K562 (cell line): ENCODE measurements around the gene LMNTD2. TPM values are rescaled to one million over a fixed set of nuclear protein-coding genes. Genes with fewer than 3 reads are reported as not detected.

Experiments
- ATAC-seq: fragments of 200-7000 bp; cut with Tn5 transposase; 3 replicates; pipeline ENCODE4 v1.9.1; 2020; ENCODE audit warnings: moderate library complexity
- BruUV-seq: library from RNA; stranded (reverse); fragments of 400-500 nt; replicated peaks from 2 replicates; lab custom pipeline; 2021; lab: Mats Ljungman, UMichigan
- CTCF ChIA-PET: fragments of 300-600 bp; formaldehyde crosslinking; extraction: SDS; loops from one replicate; lab custom pipeline; 2021; ENCODE audit warnings: low intra/inter-chr PET ratio; lab: Yijun Ruan, JAX
- POLR2A ChIA-PET: fragments of 300-600, 350-650 bp; sonication (Branson Sonifier 250); formaldehyde crosslinking; extraction: SDS; loops from one replicate; lab custom pipeline; 2021; ENCODE audit warnings: antibody characterized with exemption, inconsistent platforms; lab: Yijun Ruan, JAX
- DNase-seq, 4 experiments: peaks; one replicate each; pipeline versions ENCODE4 v3.0.0 to v3.0.0-alpha.2; 2011 to 2018; ENCODE audit warnings: low spot score in 3 of 4, mixed read lengths in 3 of 4; ENCODE audit errors: extremely low read depth in 1 of 4
- FAIRE-seq: peaks from 2 replicates; lab custom pipeline; 2011; peaks lifted over from hg19 to GRCh38; lab: Jason Lieb, UNC
- H2AFZ ChIP-seq: 2 replicates; pipeline ENCODE4 v1.6.0; 2011; ENCODE audit warnings: low read depth, low read length, control low read depth, inconsistent platforms
- H3K27ac ChIP-seq: fragments of 200-600 bp; 3 replicates; pipeline ENCODE4 v1.8.0; 2011; ENCODE audit warnings: low read depth, mild to moderate bottlenecking, control low read depth, inconsistent platforms, low read length, moderate library complexity, mixed read lengths; ENCODE audit errors: extremely low read depth
- H3K27me3 ChIP-seq, 2 experiments: fragments of 300-600 bp in 1 of 2; 2 replicates in 1 of 2; 3 replicates in 1 of 2; pipeline versions ENCODE4 v1.6.0 to v1.8.0; 2011; ENCODE audit warnings: inconsistent platforms in 2 of 2, low read length in 2 of 2, mild to moderate bottlenecking in 1 of 2, mixed read lengths in 1 of 2, moderate library complexity in 1 of 2; ENCODE audit not compliant: control insufficient read depth in 2 of 2, insufficient read depth in 2 of 2
- H3K36me3 ChIP-seq: fragments of 300-600 bp; 3 replicates; pipeline ENCODE4 v1.8.0; 2011; ENCODE audit warnings: mild to moderate bottlenecking, low read length, inconsistent platforms; ENCODE audit not compliant: control insufficient read depth, insufficient read depth
- H3K4me1 ChIP-seq, 2 experiments: fragments of 200-600 bp in 1 of 2; replicated peaks in 1 of 2; 2 replicates in 1 of 2; 3 replicates in 1 of 2; pipeline versions ENCODE4 v1.5.1 to v1.8.0; 2011; ENCODE audit warnings: inconsistent platforms in 2 of 2, low read length in 2 of 2, mild to moderate bottlenecking in 1 of 2, mixed read lengths in 1 of 2, moderate library complexity in 1 of 2; ENCODE audit not compliant: control insufficient read depth in 2 of 2, insufficient read depth in 2 of 2
- H3K4me2 ChIP-seq: 2 replicates; pipeline ENCODE4 v1.6.1; 2011; ENCODE audit warnings: low read length, control low read depth, inconsistent platforms, mixed read lengths; ENCODE audit not compliant: insufficient read depth
- H3K4me3 ChIP-seq: fragments of 200-600 bp; sonication (generic), shearing (Covaris generic); 2 replicates; pipeline ENCODE4 v1.5.1; 2016; ENCODE audit warnings: control low read depth, inconsistent platforms
- H3K79me2 ChIP-seq: fragments of 200-600 bp; 3 replicates; pipeline ENCODE4 v1.8.0; 2011; ENCODE audit warnings: low read length, inconsistent platforms; ENCODE audit not compliant: control insufficient read depth, insufficient read depth
- H3K9ac ChIP-seq, 2 experiments: 2 replicates each; pipeline versions ENCODE4 v1.6.0 to v1.6.1; 2011; ENCODE audit warnings: low read depth in 2 of 2, low read length in 2 of 2, control low read depth in 1 of 2, inconsistent platforms in 1 of 2, mild to moderate bottlenecking in 1 of 2, mixed read lengths in 1 of 2; ENCODE audit not compliant: insufficient read depth in 1 of 2
- H3K9me1 ChIP-seq: one replicate; pipeline ENCODE4 v1.6.0; 2011; ENCODE audit warnings: inconsistent platforms, mild to moderate bottlenecking, low read length, moderate library complexity; ENCODE audit not compliant: control insufficient read depth, insufficient read depth
- H3K9me3 ChIP-seq: replicated peaks from 2 replicates; pipeline ENCODE4 v1.5.1; 2011; ENCODE audit warnings: low read depth, low read length, inconsistent platforms; ENCODE audit not compliant: control insufficient read depth, insufficient read depth
- H4K20me1 ChIP-seq: replicated peaks from 2 replicates; pipeline ENCODE4 v1.6.1; 2011; ENCODE audit warnings: low read length, inconsistent platforms, mixed read lengths; ENCODE audit not compliant: control insufficient read depth, insufficient read depth
- ATF4 ChIP-seq: fragments of 450-650 bp; formaldehyde crosslinking; IDR thresholded peaks from 2 replicates; pipeline ENCODE4 v1.4.0; 2022; ENCODE audit warnings: mild to moderate bottlenecking, moderate library complexity
- EP300 ChIP-seq: IDR thresholded peaks from 2 replicates; pipeline ENCODE4 v1.6.1; 2012; ENCODE audit warnings: low read length, improper control_type of control experiment
- MECOM ChIP-seq: fragments of 250-450 bp; sonication (Bioruptor Pico); IDR thresholded peaks from 2 replicates; pipeline ENCODE4 v1.8.0; 2022; ENCODE audit warnings: inconsistent platforms
- MLLT1 ChIP-seq, 2 experiments: fragments of 450-650 bp; IDR thresholded peaks; 2 replicates each; pipeline ENCODE4 v1.6.1; 2016
- MXD1 ChIP-seq: fragments of 250-450 bp; sonication (Bioruptor Pico); IDR thresholded peaks from 2 replicates; pipeline ENCODE4 v1.8.0; 2021; ENCODE audit warnings: borderline replicate concordance, mild to moderate bottlenecking, moderate library complexity; ENCODE audit not compliant: poor library complexity, severe bottlenecking
- RBFOX2 ChIP-seq: fragments of 200-400 bp; formaldehyde crosslinking; IDR thresholded peaks from 2 replicates; pipeline ENCODE4 v1.6.1; 2017; ENCODE audit warnings: low read depth, mild to moderate bottlenecking, low read length, moderate library complexity
- TAF7 ChIP-seq: fragments of 450-650 bp; IDR thresholded peaks from 2 replicates; pipeline ENCODE4 v1.6.1; 2016; ENCODE audit warnings: missing genetic modification characterization, missing compliant biosample characterization
- ZNF766 ChIP-seq: fragments of 200-800 bp; sonication (Bioruptor generic); conservative IDR thresholded peaks from 2 replicates; pipeline ENCODE4 v1.6.1; 2016; ENCODE audit warnings: missing genetic modification characterization, missing compliant biosample characterization
- WGBS: fragments of 100-300 bp; shearing (Covaris generic); methylation state at CpG from one replicate; pipeline ENCODE4 v1.1.6; 2016; ENCODE audit warnings: low coverage, mixed read lengths; ENCODE audit not compliant: insufficient coverage; ENCODE audit errors: missing lambda C conversion rate; 5-methylcytosine and 5-hydroxymethylcytosine counted together
- in situ Hi-C: fragments of 300-500 bp; cut with MboI; formaldehyde crosslinking; loops from 4 replicates; pipeline ENCODE4 v1.15.0; 2018; ENCODE audit warnings: inconsistent platforms, mixed read lengths
- intact Hi-C: fragments of 100-400 bp; cut with micrococcal nuclease; formaldehyde crosslinking; loops from 2 replicates; pipeline ENCODE4 v1.14.2; 2022
- polyA plus RNA-seq, 8 experiments: library from polyadenylated mRNA; depleted of rRNA in 4 of 8; stranded (reverse) in 5 of 8; unstranded in 3 of 8; fragments of >200 nt; fragmentation: Nextera tagmentation in 2 of 8; fragmentation: Illumina TruSeq in 1 of 8; extraction: Ambion mirVana in 2 of 8; extraction: Trizol in 1 of 8; gene quantifications; 2 replicates each; pipeline versions ENCODE4 v1.2.1 to v1.2.3, GENCODE V29; 2011 to 2014; ENCODE audit warnings: inconsistent platforms in 1 of 8, missing spikeins in 1 of 8
- total RNA-seq, 7 experiments: library from RNA; depleted of rRNA in 6 of 7; stranded (reverse); fragments of >200 nt in 6 of 7; fragmentation: Illumina TruSeq in 2 of 7; extraction: Trizol in 2 of 7; gene quantifications; 2 replicates each; pipeline versions ENCODE4 v1.2.1 to v1.2.3, GENCODE V29; 2011 to 2021; ENCODE audit warnings: low replicate concordance in 1 of 7
- TF ChIP-seq, protein P1 (sequence below): fragments of 450-650 bp; IDR thresholded peaks from 2 replicates; pipeline ENCODE4 v1.6.1; 2016; ENCODE audit warnings: missing biosample characterization, missing genetic modification characterization
- TF ChIP-seq, protein P2 (sequence below): fragments of 450-650 bp; IDR thresholded peaks from 2 replicates; pipeline ENCODE4 v1.6.1; 2016; ENCODE audit warnings: antibody characterized with exemption

LMNTD2 gene
- total and polyA plus RNA-seq, 9 of the 15 experiments (the other 6 are each of a cell fraction or from before 2014, with no cell fraction given): 0.48 to 4.2 (median 1.5) TPM; not detected in 3

GRCh38 chr11:584287-584686 is 23.7 kb upstream of the LMNTD2 start (continued):
- TF ChIP-seq, protein P1, sequence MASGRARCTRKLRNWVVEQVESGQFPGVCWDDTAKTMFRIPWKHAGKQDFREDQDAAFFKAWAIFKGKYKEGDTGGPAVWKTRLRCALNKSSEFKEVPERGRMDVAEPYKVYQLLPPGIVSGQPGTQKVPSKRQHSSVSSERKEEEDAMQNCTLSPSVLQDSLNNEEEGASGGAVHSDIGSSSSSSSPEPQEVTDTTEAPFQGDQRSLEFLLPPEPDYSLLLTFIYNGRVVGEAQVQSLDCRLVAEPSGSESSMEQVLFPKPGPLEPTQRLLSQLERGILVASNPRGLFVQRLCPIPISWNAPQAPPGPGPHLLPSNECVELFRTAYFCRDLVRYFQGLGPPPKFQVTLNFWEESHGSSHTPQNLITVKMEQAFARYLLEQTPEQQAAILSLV (tag): no peak
- TF ChIP-seq TAF7 (tag): no peak
- no peak for TF ChIP-seq MECOM (CRISPR knock-in tag)
- TF ChIP-seq, protein P2, sequence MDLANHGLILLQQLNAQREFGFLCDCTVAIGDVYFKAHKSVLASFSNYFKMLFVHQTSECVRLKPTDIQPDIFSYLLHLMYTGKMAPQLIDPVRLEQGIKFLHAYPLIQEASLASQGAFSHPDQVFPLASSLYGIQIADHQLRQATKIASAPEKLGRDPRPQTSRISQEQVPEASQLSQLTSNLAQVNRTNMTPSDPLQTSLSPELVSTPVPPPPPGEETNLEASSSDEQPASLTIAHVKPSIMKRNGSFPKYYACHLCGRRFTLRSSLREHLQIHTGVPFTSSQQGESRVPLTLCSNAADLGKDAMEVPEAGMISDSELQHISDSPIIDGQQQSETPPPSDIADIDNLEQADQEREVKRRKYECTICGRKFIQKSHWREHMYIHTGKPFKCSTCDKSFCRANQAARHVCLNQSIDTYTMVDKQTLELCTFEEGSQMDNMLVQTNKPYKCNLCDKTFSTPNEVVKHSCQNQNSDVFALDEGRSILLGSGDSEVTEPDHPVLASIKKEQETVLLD: no peak
- TF ChIP-seq RBFOX2: peak; percentile 37; the same call in 1 of the 2 replicates

DNA sequence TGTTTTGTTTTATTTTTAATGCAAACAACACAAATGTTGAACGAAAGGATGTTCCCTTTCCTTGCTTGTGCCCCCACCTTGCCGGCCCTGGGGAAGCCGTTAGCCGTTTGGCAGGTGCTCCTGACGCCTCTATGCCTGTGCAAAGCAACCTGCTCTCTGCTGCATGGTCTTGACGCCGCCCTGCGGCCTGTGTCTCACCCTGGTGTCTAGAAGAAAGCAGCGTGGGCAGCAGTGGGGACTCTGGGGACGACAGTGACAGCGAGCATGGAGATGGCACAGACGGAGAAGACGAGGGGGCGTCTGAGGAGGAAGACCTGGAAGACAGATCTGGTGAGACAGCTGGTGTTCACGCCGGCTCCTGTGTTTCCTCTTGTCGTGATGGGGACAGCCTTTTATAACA is 21.2 kb upstream of the LMNTD2 start:
- Histone ChIP-seq H3K4me2 (no peak overlapping the region), H2AFZ (no peak overlapping the region), H3K27ac (no peak overlapping the region), H3K9me1 (peaks cover 20% of the 10 kb centered on the region), H3K9me3 (no peaks in the 10 kb centered on the region), H4K20me1 (peaks cover 48% of the 10 kb centered on the region), H3K4me1 (peaks cover 32 to 52% of the 10 kb centered on the region in 2 experiments), H3K9ac (no peak overlapping the region), H3K36me3 (peaks cover 80% of the 10 kb centered on the region; the same call in 2 of the 3 replicates), H3K4me3 (no peak overlapping the region), H3K27me3 (no peaks in the 10 kb centered on the region), H3K79me2 (peaks cover 78% of the 10 kb centered on the region)
- DNase-seq (peak in 1 of 4 experiments; percentile 6), FAIRE-seq (no peak), ATAC-seq (no peak)
- POLR2A ChIA-PET: interaction anchor here (1.0 kb wide), 1 partner anchor 27 kb away, joined by 3 read pairs; no protein-coding TSS in a partner anchor
- intact Hi-C loops (no loop called here), in situ Hi-C loops (no loop called here)
- no TSS peak for BruUV-seq
- CTCF ChIA-PET: no interaction called here
- WGBS: 96% methylated on average over 17 of the region's 17 CpGs
- TF ChIP-seq RBFOX2 (peak; percentile 8), ZNF766 (no peak), MLLT1 (IDR thresholded peaks at IDR 0.05) (no peak), MXD1 (CRISPR knock-in tag) (no peak), EP300 (no peak), ATF4 (CRISPR knock-in tag) (no peak)
